HG02610 (cell line): ENCODE data around the gene TNFAIP8L1.
"Not testable (repeated sequence)": the region's sequence is repeated elsewhere in the genome, so short reads cannot be mapped to it uniquely, and the experiment has no call there.

Source experiments
- ATAC-seq: cut with Tn5 transposase; IDR thresholded peaks from one replicate; pipeline ENCODE4 v1.9.1; 2021; ENCODE audit warnings: mild to moderate bottlenecking, moderate library complexity; ENCODE audit not compliant: unreplicated experiment

The TNFAIP8L1 gene

GRCh38 chr19:4638828-4639530 is at the start of gene TNFAIP8L1:
TSS of gene TNFAIP8L1 (plus strand) at chr19:4639516. CDS start at chr19:4651870, 12,354 bp downstream.
- ATAC-seq = peak; percentile 82

GRCh38 chr19:4589579-4590410 is 49.5 kb upstream of the TNFAIP8L1 start:
- ATAC-seq = no peak

GRCh38 chr19:4590559-4590958 is 48.8 kb upstream of the TNFAIP8L1 start:
- ATAC-seq = no peak

GRCh38 chr19:4591320-4591719 is 48.0 kb upstream of the TNFAIP8L1 start:
- ATAC-seq = no peak

- no peak for ATAC-seq
Observed at GRCh38 chr19:4592445-4592844, 46.9 kb upstream of the TNFAIP8L1 start.

- no peak for ATAC-seq
Observed at GRCh38 chr19:4593409-4593851, 45.9 kb upstream of the TNFAIP8L1 start.

- no peak for ATAC-seq
Observed at GRCh38 chr19:4594201-4594600, 45.1 kb upstream of the TNFAIP8L1 start.

- not testable (repeated sequence) for ATAC-seq
Observed at GRCh38 chr19:4595158-4595557, 44.2 kb upstream of the TNFAIP8L1 start.

- no peak for ATAC-seq
Observed at GRCh38 chr19:4596033-4596904, 43.0 kb upstream of the TNFAIP8L1 start.

- ATAC-seq = no peak
Observed at GRCh38 chr19:4597278-4597974, 41.9 kb upstream of the TNFAIP8L1 start.

- no peak for ATAC-seq
Observed at GRCh38 chr19:4597975-4598671, 41.2 kb upstream of the TNFAIP8L1 start.

- ATAC-seq = no peak
Observed at GRCh38 chr19:4598712-4599111, 40.6 kb upstream of the TNFAIP8L1 start.

GRCh38 chr19:4600082-4600481 is 39.2 kb upstream of the TNFAIP8L1 start:
- ATAC-seq = no peak

- no peak for ATAC-seq
Observed at GRCh38 chr19:4600893-4601292, 38.4 kb upstream of the TNFAIP8L1 start.

GRCh38 chr19:4602173-4602788 is 37.0 kb upstream of the TNFAIP8L1 start:
- no peak for ATAC-seq

GRCh38 chr19:4602915-4603314 is 36.4 kb upstream of the TNFAIP8L1 start:
- no peak for ATAC-seq

GRCh38 chr19:4604912-4605311 is 34.4 kb upstream of the TNFAIP8L1 start:
- ATAC-seq = no peak

- ATAC-seq = no peak
Observed at GRCh38 chr19:4606181-4606580, 33.1 kb upstream of the TNFAIP8L1 start.

GRCh38 chr19:4606921-4607678 is 32.2 kb upstream of the TNFAIP8L1 start:
- ATAC-seq = no peak
